HG03139 (cell line): ENCODE results near the gene CKS1B.
A peak's percentile ranks its signal among the peaks of the same experiment; 100 is the strongest.

Experiments
- ATAC-seq: cut with Tn5 transposase; IDR thresholded peaks from one replicate; pipeline ENCODE4 v1.9.1; 2021; ENCODE audit not compliant: unreplicated experiment

The CKS1B gene

GRCh38 chr1:154945962-154946850 lies 28.3 kb upstream of the CKS1B start:
- ATAC-seq = no peak

GRCh38 chr1:154948079-154948478 lies 26.4 kb upstream of the CKS1B start:
- no peak for ATAC-seq

GRCh38 chr1:154951901-154952657 lies 22.4 kb upstream of the CKS1B start:
- ATAC-seq = no peak

- ATAC-seq = no peak
Observed at GRCh38 chr1:154952664-154953063, 21.8 kb upstream of the CKS1B start.

DNA sequence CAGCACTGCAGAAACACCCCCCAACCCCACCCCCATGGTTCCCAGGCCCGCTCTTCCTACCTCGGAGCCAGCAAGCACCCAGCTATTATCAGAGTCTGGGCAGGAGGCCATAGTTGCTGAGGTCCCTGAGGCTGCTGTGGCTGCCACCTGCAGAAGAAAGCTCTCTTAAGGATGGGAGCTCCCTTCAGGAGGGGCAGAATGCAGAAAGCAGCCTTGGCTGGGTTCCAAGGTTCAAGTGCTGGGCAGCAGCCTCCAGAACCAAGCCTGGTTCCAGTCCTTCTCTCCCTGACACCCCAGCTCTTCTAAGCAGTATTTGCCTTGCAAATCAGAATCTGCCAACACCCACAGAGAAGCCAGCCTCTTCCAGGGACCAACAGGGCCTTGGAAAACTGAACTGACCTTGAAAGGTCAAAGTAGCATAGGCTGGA lies 20.9 kb upstream of the CKS1B start:
- no peak for ATAC-seq

DNA sequence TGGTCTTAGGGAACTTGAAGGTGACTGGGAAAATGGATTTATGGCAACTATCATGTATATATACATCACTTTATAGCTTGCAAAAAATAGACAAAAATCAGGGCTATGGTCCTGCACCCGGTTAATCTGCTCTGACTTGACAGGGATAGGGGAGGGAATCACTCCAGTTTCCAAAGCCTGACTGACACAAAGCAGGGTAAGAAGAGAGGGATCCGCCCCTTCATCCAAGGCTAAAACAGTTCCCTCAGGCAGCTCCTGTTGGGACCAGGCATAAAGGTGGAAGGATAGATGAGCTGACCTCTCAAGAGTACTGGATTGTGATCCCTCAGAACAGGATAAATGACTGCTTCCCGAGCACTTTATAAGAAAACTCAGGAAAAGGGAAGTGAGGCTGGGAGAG lies 19.9 kb upstream of the CKS1B start:
- ATAC-seq = no peak

- no peak for ATAC-seq
Observed at GRCh38 chr1:154955039-154955717, 19.3 kb upstream of the CKS1B start.

GRCh38 chr1:154955718-154956543 lies 18.6 kb upstream of the CKS1B start, which contains the start of gene PBXIP1:
PBXIP1 (minus strand) TSS chr1:154956099; CDS start chr1:154953721, 2,378 bp downstream.
- peak; percentile 46 for ATAC-seq

GRCh38 chr1:154956544-154956941 lies 17.9 kb upstream of the CKS1B start:
- ATAC-seq = no peak

DNA sequence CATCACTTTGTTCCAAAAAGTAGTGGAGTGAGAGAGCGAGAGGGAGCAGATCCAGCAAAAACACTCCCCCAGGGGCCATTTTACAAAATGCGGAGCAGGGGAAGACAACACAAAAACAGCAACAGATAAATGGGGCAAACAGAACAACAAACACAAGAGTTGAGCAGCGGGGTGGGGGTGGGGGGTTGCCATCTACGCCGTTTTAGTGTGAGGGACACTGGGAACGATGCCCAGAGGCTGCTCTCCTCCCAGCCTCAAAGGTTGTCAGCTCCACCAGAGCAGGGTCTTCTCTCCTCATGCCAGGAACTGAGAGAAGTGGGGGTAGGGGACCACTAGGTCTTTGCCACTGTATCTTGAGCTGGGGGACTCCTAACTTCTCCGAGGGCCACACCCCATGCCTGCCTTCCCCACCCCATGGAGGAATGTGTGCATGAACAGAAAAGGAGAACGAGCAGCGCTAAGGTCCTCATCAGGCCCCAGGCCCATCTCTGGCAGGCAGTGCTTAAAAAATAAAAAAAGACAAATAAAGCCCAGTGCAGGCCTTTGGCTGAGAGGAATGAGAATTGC lies 17.3 kb upstream of the CKS1B start:
- ATAC-seq = no peak

GRCh38 chr1:154958036-154958435 lies 16.4 kb upstream of the CKS1B start:
- ATAC-seq = no peak

DNA sequence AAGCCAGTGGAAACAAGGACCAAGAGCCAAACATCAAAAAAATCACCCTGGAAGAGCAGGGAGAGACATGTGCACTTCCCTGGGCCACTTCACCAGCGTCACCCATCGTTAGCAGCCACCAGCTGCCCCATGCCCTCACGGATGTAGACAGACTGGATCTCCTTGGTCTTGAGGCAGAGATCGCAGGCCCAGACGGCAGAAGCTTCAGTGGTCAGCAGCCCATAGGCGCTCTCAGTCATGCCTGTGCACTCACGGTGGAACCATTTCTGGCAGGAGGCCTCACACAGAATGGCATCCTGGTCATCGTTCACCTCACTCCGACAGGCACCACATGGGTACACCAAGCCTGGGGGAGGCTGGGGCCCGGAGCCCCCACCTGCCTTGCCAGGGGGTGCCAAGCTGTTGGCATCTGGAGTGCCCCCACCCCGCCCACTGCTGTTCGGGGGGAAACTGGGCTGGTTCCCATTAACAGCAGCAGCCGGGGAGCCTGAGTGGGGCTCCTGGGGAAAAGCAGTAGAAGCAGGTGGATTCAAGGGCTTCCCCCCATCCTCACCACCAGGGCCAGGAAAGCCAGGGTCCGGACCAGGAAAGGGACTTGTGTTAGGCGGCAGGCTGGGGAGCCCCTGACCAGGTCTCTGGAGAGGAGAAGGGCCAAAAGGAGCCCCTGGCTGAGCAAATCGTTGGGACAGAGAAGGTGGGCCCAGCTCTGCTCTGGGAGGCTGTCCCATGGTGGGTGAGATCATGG lies 15.6 kb upstream of the CKS1B start:
- no peak for ATAC-seq

DNA sequence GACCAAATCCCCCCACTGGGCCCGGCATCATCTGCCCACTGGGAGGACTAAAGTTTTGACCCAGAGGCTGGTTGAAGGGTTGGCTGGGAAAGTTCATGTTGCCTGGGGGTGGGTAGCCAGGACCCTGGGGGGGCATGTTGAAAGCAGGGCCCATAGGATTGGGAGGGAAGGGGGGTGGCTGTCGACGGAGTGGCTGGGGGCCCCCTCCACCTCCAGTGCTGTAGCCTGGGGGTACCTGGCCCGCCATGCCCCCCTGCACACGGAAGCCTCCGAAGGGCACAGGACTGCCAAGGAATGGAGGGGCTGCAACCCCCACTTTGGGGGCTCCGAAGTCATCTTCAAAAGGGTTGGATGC lies 15.1 kb upstream of the CKS1B start:
- ATAC-seq = no peak

DNA sequence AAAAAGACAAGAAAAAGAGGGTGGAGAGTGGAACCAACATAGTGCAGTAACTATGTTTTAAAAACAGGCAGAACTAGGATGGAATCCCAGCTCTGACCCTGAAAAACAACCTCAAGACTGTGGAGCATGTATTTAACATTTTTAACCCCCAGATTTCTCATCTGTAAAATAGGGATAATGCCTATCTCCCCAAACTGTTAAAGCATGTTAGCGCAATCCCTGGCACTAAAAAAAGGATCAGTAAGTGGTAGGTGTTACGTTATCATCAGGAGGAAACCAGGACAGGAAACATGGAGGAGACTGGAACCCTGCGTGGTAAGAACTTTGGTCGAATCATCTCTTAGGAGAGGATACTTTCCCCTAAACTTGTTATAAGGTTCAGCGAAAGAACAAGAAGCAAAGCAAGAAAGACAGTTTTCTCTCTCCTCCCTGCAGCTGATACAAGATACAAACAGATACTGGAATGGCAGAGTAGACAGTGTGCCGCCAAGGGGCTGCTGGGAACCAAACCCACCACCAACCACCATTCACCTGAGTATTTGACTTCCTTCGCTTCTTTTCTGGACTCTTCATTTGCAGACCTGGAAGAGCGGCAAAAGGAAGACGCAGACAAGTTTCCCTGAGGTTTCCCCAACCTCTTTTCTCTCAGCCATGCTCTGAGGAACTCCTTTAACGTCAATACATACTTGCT lies 13.9 kb upstream of the CKS1B start:
- no peak for ATAC-seq

DNA sequence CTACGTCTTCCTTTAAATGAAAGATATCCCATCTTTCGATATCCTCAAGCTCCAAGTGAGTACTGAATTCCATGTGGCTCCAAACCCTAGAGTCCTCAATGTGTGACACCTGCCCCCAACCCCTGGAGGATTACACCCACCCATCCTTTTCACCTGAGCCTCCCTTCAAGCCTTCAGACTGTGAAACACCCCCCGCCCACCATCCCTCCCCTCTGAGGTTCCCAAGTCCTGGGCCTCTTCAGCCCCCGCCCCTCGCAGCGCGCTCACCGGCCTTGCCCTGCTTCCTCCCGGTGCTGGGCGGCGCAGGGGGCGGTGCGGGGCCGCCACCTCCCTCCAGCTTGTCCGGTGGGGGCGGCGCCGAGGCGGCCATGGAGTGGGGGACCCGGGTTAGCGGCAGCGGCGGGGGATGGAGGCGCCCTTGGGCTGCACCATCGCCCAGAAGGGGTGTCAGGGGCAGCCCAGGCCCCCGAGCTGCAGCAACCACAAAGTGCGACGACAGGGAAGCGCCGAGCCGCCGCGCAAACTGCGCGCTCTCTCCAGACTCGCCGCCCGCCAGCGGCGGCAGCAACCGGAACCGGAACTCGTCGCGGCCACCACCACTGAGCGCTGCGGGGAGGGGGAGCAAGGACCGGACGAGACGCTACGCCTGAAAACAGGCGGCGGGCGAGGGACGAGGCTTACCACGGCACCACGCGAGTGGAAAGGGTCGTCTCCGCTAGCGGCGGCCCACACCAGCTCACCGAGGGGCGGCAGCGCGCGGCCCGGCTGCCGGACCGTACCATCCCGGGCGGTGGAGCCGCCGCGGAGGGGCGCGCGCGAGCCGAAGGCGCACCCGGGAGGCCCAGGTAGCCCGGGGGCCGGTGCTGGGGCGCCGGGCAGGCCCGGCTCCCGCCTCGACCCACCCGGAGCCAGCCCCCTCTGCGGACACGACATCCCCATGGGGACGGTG lies 13.0 kb upstream of the CKS1B start, which contains the start of gene PYGO2:
Gene PYGO2, minus strand, starts transcription at position 576 of the 949 bp plus-strand sequence. Its CDS starts 206 bp downstream, at position 370.
- peak; percentile 61 for ATAC-seq

- peak; percentile 2 for ATAC-seq
Observed at GRCh38 chr1:154962156-154962749, 12.2 kb upstream of the CKS1B start.

- ATAC-seq = no peak
Observed at GRCh38 chr1:154962795-154963330, 11.6 kb upstream of the CKS1B start.
